GM19463 (cell line): Measurements from ENCODE around the gene TRIM9.
A peak's percentile ranks its signal among the peaks of the same experiment; 100 is the strongest.
"Not testable (repeated sequence)": the region's sequence is repeated elsewhere in the genome, so short reads cannot be mapped to it uniquely, and the experiment has no call there.

ENCODE experiments used
- ATAC-seq: cut with Tn5 transposase; IDR thresholded peaks from one replicate; pipeline ENCODE4 v1.9.1; 2021; ENCODE audit warnings: mild to moderate bottlenecking, moderate library complexity; ENCODE audit not compliant: unreplicated experiment

Gene TRIM9

DNA sequence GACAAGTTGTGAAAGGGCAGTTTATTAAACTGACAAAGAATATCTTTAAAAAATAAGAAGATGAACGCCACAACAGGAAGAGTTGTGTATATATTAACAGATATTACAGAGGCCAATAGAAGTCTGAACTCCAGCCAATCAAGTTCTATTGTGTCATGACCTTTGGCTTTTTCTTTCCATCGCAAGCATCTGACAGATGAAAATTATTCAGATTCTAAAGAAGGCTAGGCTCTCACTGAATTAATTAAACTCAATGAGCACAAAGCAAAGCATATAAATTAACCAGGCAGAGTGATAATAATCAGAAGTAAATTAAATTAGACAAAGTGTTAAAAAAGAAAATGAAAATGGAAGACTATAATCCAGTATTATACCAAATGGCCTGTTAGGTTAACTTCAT lies 88.6 kb downstream of the TRIM9 start:
- ATAC-seq = no peak

DNA sequence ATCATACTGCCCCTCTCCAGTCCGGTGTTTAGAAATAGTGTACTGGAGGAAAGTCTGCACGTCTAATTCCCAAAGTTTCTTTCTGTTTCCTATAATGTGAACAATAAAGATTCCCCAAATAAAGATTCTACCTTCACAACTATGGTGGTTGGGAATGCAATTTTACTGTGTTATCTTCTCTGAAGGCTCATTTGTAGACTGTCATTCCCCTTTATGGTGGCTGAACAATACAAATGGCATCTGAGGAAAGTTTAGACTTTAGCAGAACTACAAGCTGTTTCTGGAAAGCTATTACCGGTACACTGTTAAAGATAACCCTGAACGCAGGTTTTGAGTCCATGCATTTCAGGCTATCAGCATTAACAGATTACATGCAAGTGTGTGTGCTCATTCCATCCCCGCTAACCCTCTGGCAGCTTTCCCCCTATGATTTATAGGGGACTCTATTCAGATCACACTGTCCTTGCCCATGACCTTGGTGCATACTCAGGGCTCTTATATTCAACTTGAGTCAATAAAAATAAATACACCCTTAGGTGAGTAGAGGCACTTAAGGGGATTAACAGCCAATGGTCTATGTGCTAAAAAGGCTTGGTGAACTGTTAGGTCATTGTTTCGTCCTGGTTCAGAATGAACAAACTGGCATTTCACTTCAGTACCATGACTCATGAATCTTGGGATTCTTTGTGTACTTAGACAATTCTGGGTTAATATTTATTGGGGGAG lies 89.9 kb downstream of the TRIM9 start:
- peak; percentile 69 for ATAC-seq

DNA sequence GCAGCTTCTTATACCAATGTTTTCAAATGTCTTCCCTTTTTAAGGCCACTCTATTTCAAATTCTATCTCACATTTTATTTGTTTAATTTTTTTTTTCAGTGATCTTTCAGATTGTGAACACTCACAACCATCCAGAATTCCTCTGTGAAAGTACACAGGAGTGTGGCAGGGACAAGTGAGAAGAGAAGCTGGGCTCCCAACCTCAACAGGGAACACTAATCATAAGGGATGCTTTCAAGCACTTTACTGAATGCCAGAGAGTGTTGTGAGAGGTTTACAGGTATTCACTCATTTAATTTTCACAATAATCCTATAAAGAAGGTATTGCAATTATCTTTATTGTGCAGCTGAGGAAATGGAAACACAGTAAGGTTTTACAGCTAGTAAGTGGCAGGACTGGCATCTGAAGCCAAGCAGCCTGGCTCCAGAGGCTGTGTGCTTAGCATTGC lies 90.5 kb downstream of the TRIM9 start:
- no peak for ATAC-seq

DNA sequence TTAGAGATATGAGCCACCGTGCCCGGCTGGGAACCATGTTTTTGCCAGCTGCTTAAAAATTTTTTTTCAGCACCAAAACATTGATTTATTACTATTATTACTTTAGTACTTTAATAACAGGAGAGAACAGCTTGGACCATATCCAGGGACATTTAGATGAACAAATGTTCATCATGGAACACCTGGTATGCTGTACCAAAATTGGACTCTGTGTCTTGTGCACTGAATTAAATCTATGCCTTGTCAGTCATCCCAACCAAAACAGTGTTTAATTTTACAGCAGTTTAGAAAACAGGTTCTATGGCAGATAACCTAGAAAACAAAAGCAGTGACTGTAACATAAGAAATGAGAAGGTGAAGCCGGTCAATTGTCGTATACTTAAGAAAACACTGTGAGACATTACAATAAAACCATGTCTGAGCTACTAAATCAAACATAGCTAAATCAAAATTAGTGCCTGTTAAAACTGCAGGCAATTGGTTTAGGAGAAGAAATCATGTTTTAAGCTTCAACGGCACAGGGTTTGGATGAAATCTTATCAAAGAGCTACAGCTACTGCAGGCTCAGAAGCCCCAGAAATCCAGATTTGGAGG lies 92.4 kb downstream of the TRIM9 start:
- ATAC-seq = no peak

DNA sequence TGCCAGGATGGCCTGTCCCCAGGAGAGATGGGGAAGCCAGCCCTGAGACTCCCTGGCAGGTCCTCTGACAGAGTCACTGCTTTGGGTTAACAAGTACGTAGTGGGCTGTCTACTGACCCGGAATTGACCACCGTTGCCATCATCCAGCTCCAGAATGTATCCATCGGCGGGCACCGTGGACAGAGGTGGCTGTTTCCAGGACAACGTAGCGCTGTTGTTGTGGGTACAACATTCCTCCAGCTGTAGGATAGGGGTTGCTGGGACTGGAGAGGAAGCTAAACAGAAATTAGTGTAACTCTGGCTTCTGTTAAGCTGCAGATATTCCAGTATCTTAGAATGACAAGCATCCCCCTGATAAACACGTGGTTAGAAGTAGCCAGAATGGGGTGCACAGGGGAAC lies 94.3 kb downstream of the TRIM9 start:
- ATAC-seq = no peak

DNA sequence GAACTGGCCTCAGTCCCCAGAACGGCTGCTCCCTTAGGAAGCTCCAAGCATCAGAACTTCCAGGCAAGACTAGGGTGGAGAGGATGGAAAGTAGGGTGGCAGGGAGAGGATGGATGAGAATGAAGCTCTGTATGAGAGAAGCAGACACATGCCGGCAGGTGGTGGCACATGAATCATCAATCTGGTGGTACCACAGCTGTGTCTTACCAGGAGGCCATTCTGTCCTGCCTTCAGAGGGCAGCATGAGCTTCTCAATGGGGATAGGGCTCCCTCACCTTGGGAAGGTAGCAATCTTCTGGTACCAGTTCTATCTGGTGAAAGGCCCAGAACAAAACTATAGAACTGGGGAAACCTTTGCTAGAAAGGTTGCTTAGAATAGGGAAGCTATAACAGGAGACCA lies 95.2 kb downstream of the TRIM9 start:
- ATAC-seq = no peak

DNA sequence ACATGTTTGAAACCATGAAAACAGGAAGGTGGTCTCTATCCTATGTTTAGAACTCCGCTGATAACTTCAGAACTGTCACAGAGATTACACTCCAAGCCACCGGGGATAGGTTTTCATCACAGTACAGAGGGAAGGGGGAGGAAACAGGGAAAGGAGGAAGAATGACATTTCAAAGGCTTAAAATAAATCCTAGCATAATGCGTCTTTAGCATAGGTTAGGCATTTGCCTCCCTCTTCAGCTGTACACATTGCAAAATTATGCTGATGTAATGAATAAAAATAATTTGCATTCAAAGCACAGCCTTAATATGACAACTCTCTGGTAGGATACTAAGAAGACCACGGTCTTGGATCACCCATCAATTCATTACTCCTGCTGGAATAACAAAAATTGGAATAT lies 96.3 kb downstream of the TRIM9 start:
- no peak for ATAC-seq

GRCh38 chr14:50997712-50998111 lies 97.2 kb downstream of the TRIM9 start:
- no peak for ATAC-seq

DNA sequence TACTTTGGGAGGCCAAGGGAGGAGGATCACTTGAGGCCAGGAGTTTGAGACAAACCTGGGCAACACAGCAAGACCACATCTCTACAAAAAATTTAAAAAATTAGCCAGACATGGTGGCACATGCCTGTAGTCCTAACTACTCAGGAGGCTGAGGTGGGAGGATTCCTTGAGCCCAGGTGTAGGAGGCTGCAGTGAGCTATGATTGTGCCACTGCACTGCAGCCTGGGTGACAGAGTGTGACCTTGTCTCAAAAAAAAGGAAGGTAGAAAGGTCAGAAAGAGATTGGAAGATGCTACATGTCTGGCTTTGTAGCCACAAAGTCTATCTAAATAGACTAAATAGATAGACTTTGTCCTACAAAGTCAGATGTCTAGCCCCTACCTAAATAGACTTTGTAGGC lies 100.7 kb downstream of the TRIM9 start:
- ATAC-seq = not testable (repeated sequence)

DNA sequence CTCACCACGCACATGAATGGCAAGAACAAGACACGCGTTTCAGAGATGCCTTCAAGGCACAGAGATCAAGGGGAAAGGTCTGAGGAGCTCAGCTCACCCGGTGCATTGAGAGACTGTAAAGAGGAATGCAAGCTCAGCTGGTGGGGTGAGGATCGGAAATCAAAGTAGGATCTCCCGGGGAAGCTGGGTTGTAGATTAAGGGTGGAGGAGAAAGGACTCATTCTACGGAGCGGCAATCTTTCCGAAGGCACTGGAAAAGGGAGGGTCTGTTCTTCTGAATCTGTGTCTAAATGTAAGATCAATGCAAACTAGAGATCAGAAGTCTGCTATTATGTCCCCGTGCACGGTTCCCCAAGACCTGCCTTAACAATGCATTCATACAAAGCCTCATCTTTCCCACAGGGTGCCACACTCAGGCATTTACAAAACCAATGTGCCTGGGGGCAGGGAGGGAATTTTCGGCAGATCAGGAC lies 109.0 kb downstream of the TRIM9 start:
- ATAC-seq = no peak

- ATAC-seq = no peak
Measured at GRCh38 chr14:50985124-50985858, 109.6 kb downstream of the TRIM9 start.

DNA sequence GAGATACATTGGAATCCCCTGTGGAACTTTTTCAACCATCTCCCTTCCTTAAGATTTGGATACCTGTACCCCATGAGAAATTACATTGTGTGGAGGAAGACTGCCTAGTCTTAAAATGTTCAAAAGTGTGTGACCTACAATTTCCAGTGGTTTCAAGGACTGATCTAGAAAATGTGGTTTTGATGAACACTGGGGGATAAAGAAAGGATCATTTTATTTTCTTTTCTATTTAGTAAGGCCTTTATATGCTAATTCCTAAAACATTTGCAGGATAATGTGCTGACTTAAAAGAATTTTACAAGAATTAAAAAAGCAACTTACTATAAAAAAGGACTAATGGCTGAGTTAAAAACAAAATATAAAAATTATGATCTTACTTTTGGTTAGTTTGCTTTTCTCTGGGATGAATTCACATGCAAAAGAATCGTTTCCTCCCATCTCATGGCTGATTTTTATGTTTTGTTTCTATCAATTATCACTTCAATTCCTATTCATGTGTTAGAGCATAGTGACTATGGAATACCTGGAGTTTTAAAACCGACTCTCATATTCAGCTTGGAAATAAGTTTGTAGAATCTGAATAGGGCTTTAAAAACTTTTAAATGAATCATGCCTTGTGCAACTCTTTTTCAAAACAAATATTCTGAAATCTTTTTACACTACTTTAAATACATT lies 110.7 kb downstream of the TRIM9 start:
- ATAC-seq = no peak

GRCh38 chr14:50979941-50980850 lies 114.7 kb downstream of the TRIM9 start:
- ATAC-seq = no peak

DNA sequence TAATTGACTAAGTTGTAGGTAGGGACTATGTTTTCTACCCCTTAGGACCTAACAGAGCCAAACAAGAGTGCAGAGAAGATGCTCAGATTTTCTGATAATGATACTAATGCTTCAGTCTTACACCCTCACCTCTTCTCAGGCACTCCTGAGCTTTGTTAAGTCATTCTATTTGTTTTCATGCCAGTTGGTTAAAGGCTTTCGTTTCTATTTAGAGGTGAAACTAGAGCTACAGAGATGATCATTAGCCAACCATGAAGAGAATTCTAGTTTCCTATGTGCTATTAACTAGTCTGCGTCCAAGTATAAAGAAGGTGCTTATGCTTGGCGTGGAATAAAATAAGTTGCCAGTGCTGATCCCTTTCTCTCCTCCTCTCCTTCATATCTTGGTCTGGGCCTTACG lies 116.0 kb downstream of the TRIM9 start:
- peak; percentile 86 for ATAC-seq

GRCh38 chr14:50978529-50978871 lies 116.4 kb downstream of the TRIM9 start:
- ATAC-seq = no peak

DNA sequence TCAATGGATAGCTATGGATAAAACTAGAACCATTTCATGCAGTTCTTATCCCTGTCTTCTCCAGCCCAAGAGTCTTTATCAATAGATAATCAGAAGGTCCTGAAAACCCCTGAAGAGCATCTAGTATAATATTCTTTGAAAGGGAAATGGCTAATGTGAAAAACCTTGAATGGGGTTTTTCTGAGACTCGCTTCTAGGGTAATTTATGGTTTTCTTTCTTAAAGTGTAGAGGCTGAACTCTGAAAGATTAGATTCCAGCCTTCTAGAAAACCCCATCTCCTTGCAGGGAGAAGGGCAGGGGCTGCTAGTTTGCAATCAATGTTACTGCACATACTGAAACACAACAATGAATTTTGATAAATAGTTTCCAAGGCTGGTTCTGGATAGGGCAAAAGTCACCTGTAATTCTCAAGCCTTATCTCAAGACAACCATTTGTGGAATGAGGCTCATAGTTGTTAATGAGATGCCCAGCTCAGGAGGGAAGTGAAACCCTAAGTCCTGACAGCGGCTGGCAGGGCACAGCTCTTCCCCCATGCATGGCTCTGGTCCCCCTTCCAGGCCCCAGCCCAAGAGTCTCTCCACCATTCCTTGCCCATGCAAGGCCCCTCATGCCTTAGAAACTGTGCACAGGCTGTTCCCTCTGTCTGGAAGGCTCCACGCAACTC lies 116.9 kb downstream of the TRIM9 start:
- ATAC-seq = peak; percentile 74

DNA sequence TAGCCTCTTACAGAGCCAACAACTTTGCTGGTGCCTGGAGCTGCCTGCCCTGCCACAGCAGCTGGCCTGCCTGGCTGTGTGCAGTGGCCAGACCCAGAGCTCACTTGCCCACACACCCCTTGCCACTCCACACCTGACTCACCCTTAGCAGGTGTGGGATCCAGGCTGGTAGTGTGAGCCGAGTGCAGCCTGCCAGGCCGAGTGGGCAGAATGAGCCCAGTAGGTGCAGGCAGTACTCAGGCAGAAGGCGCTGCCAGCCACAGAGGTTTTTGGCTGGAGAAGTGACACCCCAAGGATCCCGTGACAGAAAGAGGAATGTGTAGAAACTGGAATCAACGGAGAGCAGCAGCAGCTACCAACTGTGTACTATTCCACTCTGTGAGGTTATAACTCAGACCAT lies 120.8 kb downstream of the TRIM9 start:
- ATAC-seq = no peak

DNA sequence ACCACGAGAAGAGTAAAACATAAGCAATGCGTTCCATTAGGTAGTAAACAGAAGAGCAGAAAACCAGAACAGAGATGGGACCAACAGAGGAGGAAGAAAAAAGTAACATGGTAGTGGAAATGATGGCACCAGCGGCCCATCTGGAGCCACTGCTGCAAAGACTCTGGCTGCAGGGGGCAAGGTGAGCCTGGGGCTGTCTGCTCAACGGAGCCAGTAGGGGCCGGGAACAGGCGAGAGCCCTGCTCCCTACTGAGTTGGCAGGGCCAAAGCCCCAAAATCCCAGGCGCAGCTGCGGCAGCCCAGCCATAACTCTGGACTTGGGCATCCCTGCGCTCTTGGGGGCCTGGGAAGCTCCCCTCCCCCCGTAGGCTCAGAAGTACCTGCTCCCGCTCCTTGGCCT lies 122.2 kb downstream of the TRIM9 start:
- ATAC-seq = no peak

DNA sequence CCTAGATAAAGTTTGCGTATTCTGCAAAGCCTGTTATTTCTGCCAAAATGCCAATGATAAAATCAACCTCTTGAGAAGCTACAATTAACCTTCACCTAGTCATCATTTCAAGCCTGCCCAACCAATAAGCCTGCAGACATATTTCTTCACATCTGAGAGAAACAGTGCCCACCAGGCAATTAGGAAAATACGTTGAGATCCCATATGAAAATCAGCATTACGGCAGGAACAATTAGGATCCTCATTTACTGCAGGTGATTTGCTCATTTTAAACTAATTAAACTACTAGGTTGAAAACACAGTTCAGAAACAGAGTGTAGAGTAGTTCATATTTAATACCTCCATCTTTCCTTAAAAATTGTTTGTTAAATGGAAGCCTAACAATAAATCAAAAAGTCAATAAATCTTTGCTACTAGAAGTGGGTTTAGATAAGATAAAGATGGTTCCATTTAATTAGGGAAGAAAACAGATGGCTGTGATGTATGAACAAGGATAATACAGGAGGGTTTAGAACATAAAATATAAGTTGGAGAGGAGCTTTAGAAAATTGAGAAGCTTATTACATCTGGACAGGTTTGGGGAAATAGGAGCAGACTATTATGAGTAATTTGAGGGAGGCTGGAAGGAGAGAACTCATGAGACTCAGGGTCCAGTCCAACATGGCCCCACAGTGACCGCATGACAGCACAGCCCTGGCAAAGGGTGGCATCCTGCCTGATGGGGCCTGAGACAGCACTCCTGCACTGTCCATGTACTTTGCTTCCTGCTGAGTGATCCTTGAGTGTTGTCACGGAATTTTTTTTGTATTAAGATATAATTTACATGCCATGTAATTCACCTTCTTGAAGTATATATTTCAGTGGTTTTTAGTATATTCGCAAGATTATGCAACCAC lies 123.8 kb downstream of the TRIM9 start:
- ATAC-seq = no peak
